Small intestine (tissue), 7 donors: ENCODE data around the gene SERPINB6. TPM values are rescaled to one million over a fixed set of nuclear protein-coding genes. Genes with fewer than 3 reads are reported as not detected.

Experiments
- DNase-seq, 2 donors: peaks; one replicate each; pipeline versions ENCODE4 v3.0.0 to v3.0.0-alpha.2; 2013
- FAIRE-seq: peaks from 2 replicates; lab custom pipeline; 2012; peaks lifted over from hg19 to GRCh38; lab: Jason Lieb, UNC
- H3K27ac ChIP-seq, 3 donors: one replicate each; pipeline ENCODE4 v1.5.1; 2013; ENCODE audit warnings: low read length in 2 of 3, mild to moderate bottlenecking in 2 of 3, control low read depth in 1 of 3, inconsistent platforms in 1 of 3, low read depth in 1 of 3, moderate library complexity in 1 of 3
- H3K27me3 ChIP-seq, 3 donors: one replicate each; pipeline ENCODE4 v1.6.1; 2013; ENCODE audit warnings: low read length in 3 of 3, inconsistent platforms in 1 of 3; ENCODE audit not compliant: control insufficient read depth in 3 of 3, insufficient read depth in 3 of 3
- H3K36me3 ChIP-seq, 3 donors: one replicate each; pipeline ENCODE4 v1.6.1; 2013; ENCODE audit warnings: low read length in 3 of 3, inconsistent platforms in 1 of 3, low read depth in 1 of 3, mild to moderate bottlenecking in 1 of 3, moderate library complexity in 1 of 3; ENCODE audit not compliant: control insufficient read depth in 3 of 3, insufficient read depth in 2 of 3
- H3K4me1 ChIP-seq, 3 donors: one replicate each; pipeline ENCODE4 v1.6.1; 2013; ENCODE audit warnings: low read length in 2 of 3, inconsistent platforms in 1 of 3, low read depth in 1 of 3, mild to moderate bottlenecking in 1 of 3, moderate library complexity in 1 of 3; ENCODE audit not compliant: control insufficient read depth in 3 of 3, insufficient read depth in 2 of 3
- H3K4me3 ChIP-seq, 3 donors: one replicate each; pipeline ENCODE4 v1.5.1; 2013; ENCODE audit warnings: low read length in 3 of 3, control low read depth in 1 of 3, inconsistent platforms in 1 of 3, low read depth in 1 of 3, mild to moderate bottlenecking in 1 of 3, moderate library complexity in 1 of 3
- H3K9me3 ChIP-seq, 2 donors: one replicate each; pipeline ENCODE4 v1.6.1; 2013; ENCODE audit warnings: low read depth in 1 of 2, low read length in 1 of 2; ENCODE audit not compliant: control insufficient read depth in 2 of 2, insufficient read depth in 1 of 2
- WGBS, 3 donors: extraction: QIAGEN DNeasy Blood & Tissue Kit; methylation state at CpG; one replicate each; pipeline ENCODE4 v1.1.7; 2013; 5-methylcytosine and 5-hydroxymethylcytosine counted together
- polyA plus RNA-seq, 4 donors: library from polyadenylated mRNA; stranded (reverse) in 3 of 4; unstranded in 1 of 4; fragments of 200-250 nt in 3 of 4; fragments of 120-200 nt in 1 of 4; gene quantifications; one replicate each; pipeline versions ENCODE4 v1.2.1 to v1.2.3, GENCODE V29; 2013
- donor health status: healthy with polysubstance abuse.
- donor health status: control.
- donor health status: control.
- donor health status: Bipolar disorder and iron deficiency.
- donor health status: healthy.

Gene SERPINB6
- polyA plus RNA-seq, 4 donors = 280 to 539 (median 418) TPM

DNA sequence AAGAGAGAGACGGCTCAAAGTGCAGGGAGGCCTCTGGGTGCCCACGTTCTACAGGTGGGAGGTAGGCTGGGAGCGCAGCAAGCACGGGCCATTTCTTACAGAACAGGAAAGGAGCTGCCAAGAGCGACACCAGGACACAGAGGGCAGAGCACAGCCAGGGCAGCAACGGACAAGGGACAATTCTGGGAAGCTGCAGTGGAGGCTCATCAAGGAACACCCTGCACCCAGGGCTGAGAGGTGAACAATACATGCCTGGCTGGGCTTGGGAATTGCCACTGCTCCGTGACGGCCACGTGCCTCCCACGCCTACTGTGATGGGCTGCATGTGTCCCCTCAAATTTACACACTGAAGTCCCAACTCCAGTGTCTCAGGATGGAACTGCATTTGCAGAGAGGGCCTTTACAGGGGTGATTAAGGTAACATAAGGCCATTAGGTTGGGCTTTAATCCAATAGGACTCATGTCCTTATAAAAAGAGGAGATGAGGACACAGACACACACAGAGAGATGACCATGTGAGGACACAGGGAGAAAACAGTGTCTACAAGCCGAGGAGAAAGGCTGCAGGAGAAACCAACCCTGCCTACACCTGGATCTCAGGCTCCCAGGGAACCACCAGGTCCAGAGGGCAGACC, 13.6 kb downstream of the SERPINB6 start:
- Histone ChIP-seq H3K9me3 (no peaks in the 10 kb centered on the region), H3K27me3 (no peaks in the 10 kb centered on the region), H3K27ac (peak overlapping the region in 2 of 3 donors; percentile 14 to 48), H3K4me1 (peaks cover 0 to 59% (median 13%) of the 10 kb centered on the region in 3 donors), H3K36me3 (peaks cover 3 to 73% (median 4%) of the 10 kb centered on the region in 3 donors), H3K4me3 (no peak overlapping the region)
- 57 to 76% (median 67%) methylated on average over 11 of the region's 11 CpGs for whole genome bisulfite sequencing, 3 donors
- DNase-seq = no peak
- FAIRE-seq = no peak

DNA sequence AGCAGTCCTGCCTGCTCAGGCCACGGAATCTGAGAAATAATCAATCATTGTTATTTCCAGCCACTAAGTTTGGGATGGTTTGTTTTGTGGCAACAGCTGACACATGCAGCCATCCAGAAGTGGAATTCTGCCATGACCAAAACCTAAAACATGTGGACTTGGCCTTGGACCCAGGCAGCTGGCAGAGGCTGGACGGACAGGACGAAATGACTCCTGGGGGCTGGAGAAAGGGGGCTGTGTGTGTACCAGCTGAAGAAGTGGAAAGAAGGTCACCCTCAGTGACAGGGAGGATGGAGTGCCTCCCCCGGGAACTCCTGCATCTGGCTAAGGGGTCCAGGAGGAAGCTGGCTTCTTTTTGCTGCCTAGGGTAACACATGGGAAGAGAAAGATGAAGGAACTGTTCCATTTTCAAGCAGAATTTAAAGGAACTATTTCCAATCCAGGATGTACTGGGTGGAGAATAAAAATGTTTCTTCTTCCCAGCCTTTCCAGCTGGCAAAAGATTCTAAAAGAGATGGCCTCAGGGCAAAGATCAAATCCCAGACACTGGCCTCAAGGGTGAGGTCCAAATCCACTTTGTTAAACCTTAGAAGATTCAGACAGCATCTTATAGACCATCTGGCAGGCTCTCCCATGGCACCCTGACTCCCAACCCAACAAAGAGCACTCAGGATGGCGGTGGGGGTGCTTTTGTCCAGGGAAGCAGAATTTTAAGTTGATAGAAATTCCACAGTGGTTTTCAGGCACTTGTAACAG, 14.3 kb downstream of the SERPINB6 start:
- FAIRE-seq (no peak), DNase-seq (no peak)
- Histone ChIP-seq H3K36me3 (peaks cover 4 to 77% (median 5%) of the 10 kb centered on the region in 3 donors), H3K4me1 (peaks cover 0 to 53% (median 11%) of the 10 kb centered on the region in 3 donors), H3K9me3 (no peaks in the 10 kb centered on the region), H3K4me3 (no peak overlapping the region), H3K27ac (peak overlapping the region in 2 of 3 donors; percentile 14 to 48), H3K27me3 (no peaks in the 10 kb centered on the region)
- WGBS, 3 donors = 75 to 86% (median 84%) methylated on average over 5 of the region's 5 CpGs

DNA sequence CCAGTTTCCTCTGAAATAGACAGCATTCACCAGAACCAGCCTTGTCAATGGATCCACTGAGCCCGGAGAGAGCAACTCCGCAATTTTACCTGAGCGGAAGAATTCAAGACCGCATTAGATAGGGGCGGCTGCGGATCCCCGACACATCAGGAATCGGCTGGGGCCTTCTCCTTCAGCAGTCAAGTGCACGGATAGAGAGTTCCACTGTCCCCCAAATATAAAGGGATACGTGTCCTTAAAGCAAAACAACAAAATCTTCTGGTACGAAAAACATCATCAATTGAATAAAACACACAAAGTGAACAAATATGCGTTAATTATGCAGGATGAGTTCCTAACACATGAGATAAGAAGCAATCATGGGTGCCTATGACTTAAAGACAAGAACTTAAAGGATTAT, 18.3 kb downstream of the SERPINB6 start:
- WGBS, 3 donors = 84 to 90% (median 89%) methylated on average over 12 of the region's 12 CpGs
- no peak for FAIRE-seq
- no peak for DNase-seq
- Histone ChIP-seq H3K27ac (peak overlapping the region in 2 of 3 donors; percentile 61 to 73), H3K4me3 (no peak overlapping the region), H3K4me1 (peaks cover 0 to 28% (median 3%) of the 10 kb centered on the region in 3 donors), H3K36me3 (peaks cover 7 to 88% (median 11%) of the 10 kb centered on the region in 3 donors), H3K27me3 (no peaks in the 10 kb centered on the region), H3K9me3 (no peaks in the 10 kb centered on the region)

DNA sequence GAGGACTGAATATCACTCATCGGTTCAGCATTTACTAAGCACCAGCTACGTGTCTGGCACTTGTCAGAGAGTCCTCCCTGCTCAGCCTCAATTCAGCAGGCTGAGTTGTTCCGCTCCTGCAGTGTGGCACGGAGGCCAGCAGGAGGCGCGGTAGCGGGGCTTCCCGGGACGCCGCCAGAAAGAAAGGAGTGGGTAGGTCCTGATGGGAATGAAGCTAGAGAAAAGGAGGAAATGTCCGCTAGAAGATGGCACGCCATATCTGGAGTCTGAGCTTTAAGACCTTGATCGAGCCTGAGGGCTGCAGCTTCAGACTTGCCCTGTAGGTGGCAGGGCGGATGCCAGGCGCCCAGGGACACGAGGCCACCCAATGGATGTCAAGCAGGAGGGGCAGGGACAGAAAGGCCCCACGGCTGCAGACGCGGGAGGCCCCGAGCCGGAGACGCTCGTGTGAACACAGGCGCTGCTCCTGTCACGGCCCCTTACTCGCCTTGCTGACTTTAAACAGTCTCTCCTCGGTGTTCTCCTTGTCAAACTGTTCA, 18.7 kb downstream of the SERPINB6 start:
- no peak for FAIRE-seq
- no peak overlapping the region for H3K4me3 ChIP-seq

DNA sequence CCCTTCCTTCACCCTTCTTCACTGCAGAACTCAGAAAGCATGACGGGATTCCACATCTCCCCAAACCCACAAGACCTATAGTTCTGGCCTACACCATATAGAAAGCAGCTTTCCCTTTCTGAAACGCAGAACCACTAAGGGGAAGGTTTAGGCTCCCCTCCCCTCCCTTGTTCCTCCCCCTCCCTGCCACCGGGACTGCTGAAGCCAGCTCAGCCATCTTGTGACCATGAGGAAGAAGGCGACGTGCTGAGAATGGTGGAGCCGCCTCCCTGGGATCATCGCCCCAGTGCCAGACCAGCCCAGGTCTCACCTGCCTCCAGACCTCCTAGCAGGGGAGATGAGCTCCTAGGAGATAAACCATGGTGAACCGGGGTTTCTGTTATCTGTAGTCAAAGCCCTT, 19.6 kb downstream of the SERPINB6 start:
- Histone ChIP-seq H3K36me3 (peaks cover 10 to 88% (median 13%) of the 10 kb centered on the region in 3 donors), H3K4me1 (peaks cover 0 to 14% (median 0%) of the 10 kb centered on the region in 3 donors), H3K27ac (peak overlapping the region in 1 of 3 donors; percentile 30), H3K27me3 (no peaks in the 10 kb centered on the region), H3K4me3 (no peak overlapping the region), H3K9me3 (no peaks in the 10 kb centered on the region)
- FAIRE-seq (no peak), DNase-seq (no peak)
- 71 to 76% (median 71%) methylated on average over 8 of the region's 8 CpGs for WGBS, 3 donors

More for the DNA sequence above, 18.7 kb downstream of the SERPINB6 start:
- H3K27me3 ChIP-seq = no peaks in the 10 kb centered on the region
- DNase-seq = peak; percentile 94
- H3K9me3 ChIP-seq = no peaks in the 10 kb centered on the region
- 12 to 26% (median 19%) methylated on average over 27 of the region's 27 CpGs for WGBS, 3 donors
- peaks cover 0 to 23% (median 3%) of the 10 kb centered on the region in 3 donors for H3K4me1 ChIP-seq
- peak overlapping the region; percentile 25 to 73 (median 61) for H3K27ac ChIP-seq
- H3K36me3 ChIP-seq = peaks cover 7 to 88% (median 13%) of the 10 kb centered on the region in 3 donors

DNA sequence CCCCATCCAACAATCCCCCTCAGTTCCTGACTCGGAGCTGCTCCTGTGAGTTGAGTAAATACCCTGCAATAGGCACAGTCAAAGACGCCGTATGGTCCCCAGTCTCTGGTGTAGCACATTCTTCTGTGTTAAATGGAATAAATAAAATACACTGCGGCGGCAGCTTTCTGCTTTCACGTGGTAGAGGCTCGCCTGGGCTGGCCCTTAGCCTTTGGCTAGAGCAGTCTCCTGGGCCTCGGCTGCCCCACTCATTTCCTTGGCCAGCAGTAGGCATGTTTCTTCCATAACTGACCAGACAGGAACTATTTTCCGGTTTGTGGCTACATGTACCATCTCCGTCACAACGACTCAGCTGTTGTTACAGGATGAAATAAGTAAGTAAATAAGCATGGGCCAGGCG, 20.7 kb downstream of the SERPINB6 start:
- no peak for FAIRE-seq
- Histone ChIP-seq H3K27me3 (no peaks in the 10 kb centered on the region), H3K36me3 (peaks cover 8 to 87% (median 10%) of the 10 kb centered on the region in 3 donors), H3K9me3 (no peaks in the 10 kb centered on the region), H3K4me1 (peaks cover 0 to 12% (median 0%) of the 10 kb centered on the region in 3 donors), H3K4me3 (no peak overlapping the region), H3K27ac (no peak overlapping the region)
- 87 to 90% (median 88%) methylated on average over 12 of the region's 12 CpGs for WGBS, 3 donors
- DNase-seq = no peak

DNA sequence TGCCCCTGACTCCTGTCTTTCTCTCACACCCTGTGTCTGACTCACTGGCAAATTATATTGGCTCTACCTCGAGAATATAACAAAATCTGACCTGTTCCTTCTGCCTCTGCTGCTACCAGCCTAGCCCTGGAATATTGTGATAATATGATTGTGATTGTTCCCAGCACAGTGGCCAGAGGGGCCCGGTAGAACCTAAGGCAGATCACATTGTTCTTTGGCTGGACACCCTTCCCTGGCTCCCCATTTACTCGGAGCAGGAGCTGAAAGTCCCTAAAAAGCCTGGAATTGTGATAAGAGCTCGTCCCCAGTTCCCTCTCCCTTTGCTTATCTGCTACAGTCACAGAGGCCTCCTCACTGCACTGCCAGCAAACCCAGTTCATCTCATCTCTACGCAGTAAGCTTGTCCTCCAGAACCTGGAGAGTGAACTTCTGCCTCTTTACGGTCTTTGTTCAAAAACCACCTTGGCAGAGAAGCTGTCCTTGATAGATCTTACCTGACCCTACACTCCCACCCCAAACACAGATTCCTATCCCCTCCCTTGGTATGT, 21.8 kb downstream of the SERPINB6 start:
- 80 to 86% (median 83%) methylated on average over 6 of the region's 6 CpGs for WGBS, 3 donors
- no peaks in the 10 kb centered on the region for H3K27me3 ChIP-seq
- peaks cover 8 to 79% (median 10%) of the 10 kb centered on the region in 3 donors for H3K36me3 ChIP-seq
- H3K9me3 ChIP-seq = no peaks in the 10 kb centered on the region
- no peak overlapping the region for H3K4me3 ChIP-seq
- FAIRE-seq (no peak), DNase-seq (no peak)
- H3K27ac ChIP-seq = no peak overlapping the region
- H3K4me1 ChIP-seq = peaks cover 0 to 12% (median 0%) of the 10 kb centered on the region in 3 donors

DNA sequence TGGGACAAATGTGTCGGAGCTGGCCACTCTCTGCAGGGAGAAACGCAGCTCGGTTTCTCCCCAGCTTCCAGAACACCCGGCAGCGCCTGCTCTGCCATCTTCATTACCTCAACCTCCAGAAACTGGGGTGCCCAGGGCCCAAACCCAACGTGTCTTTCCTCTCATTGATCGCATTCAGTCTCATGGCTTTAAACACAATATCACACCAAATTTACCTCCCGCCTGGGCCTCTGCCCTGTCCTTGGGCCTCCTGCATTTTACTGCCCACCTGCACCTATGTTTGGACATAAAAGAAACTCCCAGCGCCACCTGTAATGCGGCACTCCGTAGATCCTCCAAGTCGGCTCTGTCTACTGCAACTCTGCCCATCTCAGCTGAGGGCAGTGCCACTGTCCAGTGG, 22.2 kb downstream of the SERPINB6 start:
- no peaks in the 10 kb centered on the region for H3K27me3 ChIP-seq
- no peak for DNase-seq
- no peak for FAIRE-seq
- peaks cover 8 to 79% (median 10%) of the 10 kb centered on the region in 3 donors for H3K36me3 ChIP-seq
- H3K4me3 ChIP-seq = no peak overlapping the region
- peaks cover 0 to 12% (median 0%) of the 10 kb centered on the region in 3 donors for H3K4me1 ChIP-seq
- WGBS, 3 donors = 91 to 95% (median 94%) methylated on average over 12 of the region's 12 CpGs
- no peaks in the 10 kb centered on the region for H3K9me3 ChIP-seq
- no peak overlapping the region for H3K27ac ChIP-seq
